Lung (tissue), 12 donors: ENCODE results near the gene CHRNG. TPM values are rescaled to one million over a fixed set of nuclear protein-coding genes. Genes with fewer than 3 reads are reported as not detected.

Source experiments
- ATAC-seq: fragments of 200-7000 bp; cut with Tn5 transposase; one replicate; pipeline ENCODE4 v1.9.1; 2020; ENCODE audit warnings: moderate number of reproducible peaks; ENCODE audit not compliant: insufficient read depth, low FRiP score
- DNase-seq, 3 donors: peaks; one replicate each; pipeline ENCODE4 v3.0.0-alpha.2; 2013 to 2017
- H3K27ac ChIP-seq, 2 donors: one replicate each; pipeline ENCODE4 v1.5.1; 2013; ENCODE audit warnings: mild to moderate bottlenecking in 2 of 2, moderate library complexity in 2 of 2, control low read depth in 1 of 2, inconsistent platforms in 1 of 2, low read depth in 1 of 2, low read length in 1 of 2
- H3K27me3 ChIP-seq, 3 donors: one replicate each; pipeline ENCODE4 v1.5.1; 2013; ENCODE audit warnings: low read length in 2 of 3; ENCODE audit not compliant: control insufficient read depth in 3 of 3, insufficient read depth in 3 of 3
- H3K36me3 ChIP-seq, 4 donors: one replicate each; pipeline ENCODE4 v1.5.1; 2013; ENCODE audit warnings: low read length in 4 of 4, mild to moderate bottlenecking in 1 of 4, moderate library complexity in 1 of 4; ENCODE audit not compliant: control insufficient read depth in 4 of 4, insufficient read depth in 4 of 4
- H3K4me1 ChIP-seq, 5 donors: one replicate each; pipeline ENCODE4 v1.5.1; 2013; ENCODE audit warnings: low read length in 5 of 5, mild to moderate bottlenecking in 2 of 5, moderate library complexity in 1 of 5; ENCODE audit not compliant: control insufficient read depth in 5 of 5, insufficient read depth in 5 of 5
- H3K4me3 ChIP-seq: one replicate; pipeline ENCODE4 v1.5.1; 2013; ENCODE audit warnings: mild to moderate bottlenecking, control low read depth, moderate library complexity
- H3K9ac ChIP-seq, 2 donors: one replicate each; pipeline ENCODE4 v1.5.1; 2013; ENCODE audit warnings: low read length in 2 of 2, control low read depth in 1 of 2; ENCODE audit not compliant: insufficient read depth in 1 of 2
- H3K9me3 ChIP-seq, 4 donors: one replicate each; pipeline ENCODE4 v1.5.1; 2013; ENCODE audit warnings: low read length in 3 of 4, mild to moderate bottlenecking in 1 of 4, moderate library complexity in 1 of 4; ENCODE audit not compliant: control insufficient read depth in 4 of 4, insufficient read depth in 3 of 4
- CTCF ChIP-seq: IDR thresholded peaks from 2 replicates; pipeline ENCODE4 v1.5.1; 2012; ENCODE audit warnings: mild to moderate bottlenecking; ENCODE audit errors: control extremely low read depth, extremely low read depth
- WGBS, 2 donors: extraction: QIAGEN DNeasy Blood & Tissue Kit; methylation state at CpG; one replicate each; pipeline ENCODE4 v1.1.7; 2013; 5-methylcytosine and 5-hydroxymethylcytosine counted together
- polyA plus RNA-seq, 2 donors: library from polyadenylated mRNA; stranded (reverse); fragments of 200-250 nt; gene quantifications; one replicate each; pipeline ENCODE4 v1.2.1, GENCODE V29; 2013
- total RNA-seq, 2 donors: library from RNA; depleted of rRNA in 1 of 2; stranded (reverse); fragments of >200 nt in 1 of 2; gene quantifications; one replicate each; pipeline ENCODE4 v1.2.1, GENCODE V29; 2014 to 2021
- donor health status: control.
- donor health status: control.
- donor health status: Bipolar disorder and iron deficiency.
- donor health status: healthy.
- donor health status: DM: yes; HTN: yes; CAD: no.

CHRNG gene
- total and polyA plus RNA-seq, 4 donors = not detected

- 77 to 92% methylated on average over 7 of the region's 7 CpGs for WGBS, 2 donors
- Histone ChIP-seq H3K36me3 (no peaks in the 10 kb centered on the region), H3K9ac (no peak overlapping the region), H3K4me3 (no peak overlapping the region), H3K9me3 (no peaks in the 10 kb centered on the region), H3K27ac (no peak overlapping the region), H3K27me3 (no peaks in the 10 kb centered on the region), H3K4me1 (no peaks in the 10 kb centered on the region)
- DNase-seq (no peak), ATAC-seq (no peak)
- TF ChIP-seq CTCF = no peak
Observed at GRCh38 chr2:232593982-232594381, 54.5 kb downstream of the CHRNG start.

Other genes starting within 250 kb of the CHRNG start
- gene ALPP, start 160.9 kb upstream of the CHRNG start, total RNA-seq = 10 to 100 TPM in 1 of 2 donors, 1 to 10 TPM in 1; 7.0 to 25.8 TPM
- 10 to 100 TPM in 1 of 2 donors, 1 to 10 TPM in 1; 7.4 to 15.5 TPM for gene ALPP, start 160.9 kb upstream of the CHRNG start, polyA plus RNA-seq
- gene ALPG, start 132.8 kb upstream of the CHRNG start, total RNA-seq = 1 to 10 TPM; 1.0 to 1.2 TPM
- gene ALPG, start 132.8 kb upstream of the CHRNG start, polyA plus RNA-seq = under 1 TPM; 0.14 to 0.76 TPM
- not detected for gene ALPI, start 83.5 kb upstream of the CHRNG start, total RNA-seq
- gene ALPI, start 83.5 kb upstream of the CHRNG start, polyA plus RNA-seq = not detected
- gene ECEL1, start 51.9 kb upstream of the CHRNG start, total RNA-seq = under 1 TPM; 0.09 to 0.31 TPM
- under 1 TPM; 0.14 to 0.35 TPM for gene ECEL1, start 51.9 kb upstream of the CHRNG start, polyA plus RNA-seq
- not detected for gene PRSS56, start 19.3 kb upstream of the CHRNG start, total RNA-seq
- gene PRSS56, start 19.3 kb upstream of the CHRNG start, polyA plus RNA-seq = not detected
- not detected for gene CHRND, start 13.5 kb upstream of the CHRNG start, total RNA-seq
- gene CHRND, start 13.5 kb upstream of the CHRNG start, polyA plus RNA-seq = not detected
- gene TIGD1, start 10.9 kb downstream of the CHRNG start, total RNA-seq = 1 to 10 TPM; 3.5 to 6.0 TPM
- 1 to 10 TPM; 2.0 to 5.5 TPM for gene TIGD1, start 10.9 kb downstream of the CHRNG start, polyA plus RNA-seq
- 10 to 100 TPM; 43.7 to 63.6 TPM for gene EIF4E2, start 11.0 kb downstream of the CHRNG start, total RNA-seq
- gene EIF4E2, start 11.0 kb downstream of the CHRNG start, polyA plus RNA-seq = 10 to 100 TPM; 68.3 to 77.7 TPM
- gene EFHD1, start 93.9 kb downstream of the CHRNG start, total RNA-seq = 1 to 10 TPM; 2.2 to 8.6 TPM
- gene EFHD1, start 93.9 kb downstream of the CHRNG start, polyA plus RNA-seq = 1 to 10 TPM; 2.3 to 7.4 TPM
- 100 to 1,000 TPM in 1 of 2 donors, 10 to 100 TPM in 1; 55.6 to 145 TPM for gene GIGYF2, start 157.6 kb downstream of the CHRNG start, total RNA-seq
- gene GIGYF2, start 157.6 kb downstream of the CHRNG start, polyA plus RNA-seq = 10 to 100 TPM; 15.9 to 19.0 TPM
- 1 to 10 TPM in 1 of 2 donors, not detected in 1; 1.8 TPM for gene KCNJ13, start 236.9 kb downstream of the CHRNG start, total RNA-seq
- gene KCNJ13, start 236.9 kb downstream of the CHRNG start, polyA plus RNA-seq = not detected